Cardiac muscle cell (in vitro differentiated cells and primary cell): ENCODE measurements around the gene FOXK1. TPM values are rescaled to one million over a fixed set of nuclear protein-coding genes. Genes with fewer than 3 reads are reported as not detected.

Experiments used
- DNase-seq, 2 donors: peaks; one replicate each; pipeline versions ENCODE4 v3.0.0 to v3.0.0-alpha.2; 2010 to 2017; ENCODE audit warnings: low read depth in 1 of 2, low spot score in 1 of 2
- H3K27ac ChIP-seq: fragments of 200-600 bp; sonication (generic); 2 replicates; pipeline ENCODE4 v1.5.1; 2016
- H3K27me3 ChIP-seq: fragments of 200-600 bp; sonication (generic); 2 replicates; pipeline ENCODE4 v1.6.0; 2016; ENCODE audit warnings: control low read depth
- H3K36me3 ChIP-seq: fragments of 200-600 bp; sonication (generic); 2 replicates; pipeline ENCODE4 v1.5.1; 2016; ENCODE audit warnings: control low read depth
- H3K4me1 ChIP-seq: fragments of 200-600 bp; sonication (generic); 2 replicates; pipeline ENCODE4 v1.8.1; 2017; ENCODE audit warnings: low read depth, mild to moderate bottlenecking, mixed run types
- H3K4me3 ChIP-seq: fragments of 200-600 bp; sonication (generic); 2 replicates; pipeline ENCODE4 v1.5.1; 2016; ENCODE audit warnings: mild to moderate bottlenecking
- H3K9me3 ChIP-seq: fragments of 200-600 bp; sonication (generic); 2 replicates; pipeline ENCODE4 v1.5.1; 2017; ENCODE audit warnings: low read depth, mild to moderate bottlenecking, control low read depth
- CTCF ChIP-seq: IDR thresholded peaks from 2 replicates; pipeline ENCODE4 v1.5.1; 2012; ENCODE audit warnings: low read depth, mild to moderate bottlenecking, low read length
- polyA plus RNA-seq: library from polyadenylated mRNA; unstranded; fragments of >200 nt; fragmentation: Nextera tagmentation; extraction: Ambion mirVana; gene quantifications from 2 replicates; pipeline ENCODE4 v1.2.1, GENCODE V29; 2016
- total RNA-seq: library from RNA; depleted of rRNA; stranded (reverse); fragments of >200 nt; gene quantifications from 2 replicates; pipeline ENCODE4 v1.2.3, GENCODE V29; 2016

FOXK1 gene
- total and polyA plus RNA-seq, 2 experiments from 2014 or later: 8.7 to 55.0 TPM

- Histone ChIP-seq H3K9me3 (no peaks in the 10 kb centered on the region), H3K4me3 (no peak overlapping the region), H3K4me1 (peaks cover 27% of the 10 kb centered on the region), H3K36me3 (peaks cover 7% of the 10 kb centered on the region), H3K27me3 (no peaks in the 10 kb centered on the region), H3K27ac (no peak overlapping the region)
- TF ChIP-seq CTCF: no peak
- DNase-seq: no peak
Measured at GRCh38 chr7:4740796-4741195, 58.7 kb downstream of the FOXK1 start.

GRCh38 chr7:4742051-4742573, 60.0 kb downstream of the FOXK1 start:
- Histone ChIP-seq H3K4me1 (peaks cover 27% of the 10 kb centered on the region), H3K27me3 (no peaks in the 10 kb centered on the region), H3K4me3 (no peak overlapping the region), H3K36me3 (peaks cover 7% of the 10 kb centered on the region), H3K9me3 (no peaks in the 10 kb centered on the region), H3K27ac (no peak overlapping the region)
- TF ChIP-seq CTCF: no peak
- peak in 1 of 2 donors; percentile 66 for DNase-seq

- H3K27ac ChIP-seq: peak overlapping the region; percentile 100
- no peaks in the 10 kb centered on the region for H3K9me3 ChIP-seq
- no peak for DNase-seq
- TF ChIP-seq CTCF: no peak
- H3K36me3 ChIP-seq: peaks cover 7% of the 10 kb centered on the region
- no peaks in the 10 kb centered on the region for H3K27me3 ChIP-seq
- H3K4me1 ChIP-seq: peaks cover 27% of the 10 kb centered on the region
- H3K4me3 ChIP-seq: no peak overlapping the region
Measured at GRCh38 chr7:4742852-4743251, 60.8 kb downstream of the FOXK1 start.

- H3K36me3 ChIP-seq: peaks cover 7% of the 10 kb centered on the region
Measured at GRCh38 chr7:4744391-4745264, 62.5 kb downstream of the FOXK1 start.

More at GRCh38 chr7:4744391-4745264, 62.5 kb downstream of the FOXK1 start:
- peak; percentile 98 to 100 for DNase-seq
- peaks cover 14% of the 10 kb centered on the region for H3K4me1 ChIP-seq
- peak overlapping the region; percentile 100 for H3K27ac ChIP-seq
- no peaks in the 10 kb centered on the region for H3K27me3 ChIP-seq
- H3K9me3 ChIP-seq: no peaks in the 10 kb centered on the region
- no peak overlapping the region for H3K4me3 ChIP-seq
- TF ChIP-seq CTCF: no peak
